Right hindlimb (tissue), 1 donor: Measurements from ENCODE around the gene NDUFC1.
A peak's percentile ranks its signal among the peaks of the same experiment; 100 is the strongest.
"Not testable (repeated sequence)": the region's sequence is repeated elsewhere in the genome, so short reads cannot be mapped to it uniquely, and the experiment has no call there.

Experiments used
- DNase-seq: peaks from one replicate; pipeline ENCODE4 v3.0.0-alpha.2; 2018

The NDUFC1 gene

GRCh38 chr4:139297001-139297410 is 5.3 kb downstream of the NDUFC1 start:
- DNase-seq, result no peak

DNA sequence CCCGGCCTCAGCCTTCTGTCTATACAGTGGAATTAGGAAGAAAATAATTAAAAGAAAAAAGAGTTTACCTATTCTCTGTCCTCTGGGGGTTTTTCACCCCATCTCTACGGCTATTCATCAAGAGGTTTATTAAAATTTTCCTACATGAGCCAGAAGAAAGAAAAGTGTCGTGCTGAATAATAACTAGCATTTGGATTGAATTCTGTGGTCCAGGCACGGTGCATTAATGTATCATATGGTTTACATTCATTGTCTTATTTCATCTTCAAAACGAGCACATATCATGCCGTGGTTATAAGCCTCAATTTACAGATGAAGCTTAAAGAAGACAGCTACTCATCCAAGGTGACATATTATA is 6.4 kb downstream of the NDUFC1 start:
- no peak for DNase-seq

DNA sequence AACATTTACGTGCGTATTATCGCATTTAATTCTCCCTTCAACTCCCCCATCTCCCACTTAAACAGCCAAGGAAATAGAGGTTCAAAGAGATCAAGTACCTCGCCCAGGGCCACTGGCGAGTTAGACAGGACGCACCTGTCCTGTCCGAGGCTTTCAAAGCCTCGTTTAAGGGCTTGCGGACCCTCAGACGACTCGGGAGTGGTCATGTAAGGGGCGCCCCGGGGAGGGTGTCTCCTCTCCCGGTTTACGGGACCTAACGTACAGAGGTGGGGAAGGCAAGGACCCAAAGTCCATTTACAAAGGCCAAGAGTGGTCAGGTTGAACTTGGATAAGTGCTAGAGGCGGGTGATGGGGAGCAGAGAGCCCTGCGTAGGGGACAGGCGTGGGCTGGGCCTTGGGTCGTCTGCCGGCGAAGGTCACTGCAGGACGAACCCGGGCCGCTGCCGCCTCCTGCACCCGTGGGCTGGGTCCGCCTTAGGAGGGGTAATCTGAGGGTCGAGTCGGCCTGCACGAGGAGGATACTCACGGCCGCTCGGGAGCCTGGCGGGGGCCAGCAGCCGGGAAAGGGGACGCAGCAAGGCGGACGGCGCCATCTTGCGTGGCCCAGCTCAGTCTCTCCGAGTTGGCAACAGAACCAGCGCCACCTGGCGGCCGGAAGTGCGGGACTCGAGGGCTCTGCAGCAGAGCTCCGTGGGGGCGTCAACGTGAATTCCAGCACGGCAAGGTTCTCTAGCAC is 6.9 kb downstream of the NDUFC1 start:
- DNase-seq, result peak; percentile 97

DNA sequence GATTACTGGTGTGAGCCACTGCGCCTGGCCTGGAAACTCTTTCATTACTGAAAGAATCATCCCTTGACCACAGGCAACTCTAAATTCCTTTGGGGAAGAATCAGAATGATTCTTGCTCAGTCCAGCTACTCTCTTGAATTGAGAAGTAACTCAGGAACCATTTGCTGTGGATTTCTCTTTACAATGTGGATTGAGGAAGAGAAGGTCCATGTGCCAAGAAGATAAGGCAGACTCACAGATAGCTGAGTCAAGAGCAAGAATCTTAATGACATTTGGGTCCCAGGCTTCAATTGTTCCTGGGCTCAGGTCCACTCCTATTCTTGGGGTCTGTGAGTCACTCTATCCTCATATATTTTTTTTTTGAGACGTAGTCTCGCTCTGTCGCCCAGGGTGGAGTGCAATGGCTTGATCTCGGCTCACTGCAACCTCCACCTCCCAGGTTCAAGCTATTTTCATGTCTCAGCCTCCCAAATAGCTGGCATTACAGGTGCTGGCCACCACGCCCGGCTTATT is 16.0 kb downstream of the NDUFC1 start:
- DNase-seq, result no peak

GRCh38 chr4:139282721-139283075 is 19.6 kb downstream of the NDUFC1 start:
- no peak for DNase-seq

GRCh38 chr4:139282065-139282720 is 20.1 kb downstream of the NDUFC1 start:
- no peak for DNase-seq

- peak; percentile 53 for DNase-seq
Measured at GRCh38 chr4:139279760-139280620, 22.3 kb downstream of the NDUFC1 start, which contains the start of gene MGARP. MGARP (minus strand) TSS chr4:139280225; CDS start chr4:139280158, 67 bp downstream.

DNA sequence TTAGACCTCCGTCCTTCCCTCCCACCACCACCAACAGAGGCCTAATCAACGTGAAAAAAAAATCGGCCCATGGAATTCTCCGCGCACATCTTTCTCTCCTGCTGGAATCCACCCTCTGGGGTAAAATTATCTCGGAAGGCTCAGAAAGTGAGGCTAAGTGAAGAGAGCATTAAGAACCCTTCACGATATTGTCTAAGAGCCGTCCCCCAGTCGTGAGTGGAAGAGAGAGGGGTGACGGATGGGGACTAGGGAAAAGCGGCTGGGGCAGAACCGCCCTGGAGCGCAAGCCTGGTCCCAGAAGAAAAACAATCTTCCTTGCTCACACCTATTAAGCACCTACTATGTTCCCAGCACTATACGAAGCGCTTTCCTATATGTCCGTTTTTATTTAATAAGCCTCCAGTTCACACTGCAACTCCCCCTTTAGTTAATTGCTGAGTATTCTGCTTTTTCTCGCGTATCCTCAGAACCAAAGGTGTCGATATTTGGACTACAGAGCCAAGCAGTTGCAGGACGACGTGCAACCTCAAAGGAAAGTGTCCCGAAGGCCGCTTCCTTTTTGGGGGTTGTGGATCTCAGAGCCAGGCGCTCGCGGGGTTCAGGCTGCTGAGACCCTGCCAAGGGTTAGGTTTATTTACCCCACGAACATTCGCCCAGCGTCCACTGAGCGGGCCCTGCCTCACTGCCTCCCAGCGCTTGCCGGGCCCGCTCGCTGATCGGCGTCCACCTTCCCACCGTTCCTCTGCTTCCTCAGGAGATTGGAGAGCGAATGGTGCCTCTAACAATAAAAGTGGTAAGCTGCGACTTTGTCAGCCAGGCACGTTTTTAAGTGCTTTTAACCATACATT is 23.1 kb downstream of the NDUFC1 start:
- DNase-seq, result peak; percentile 24

DNA sequence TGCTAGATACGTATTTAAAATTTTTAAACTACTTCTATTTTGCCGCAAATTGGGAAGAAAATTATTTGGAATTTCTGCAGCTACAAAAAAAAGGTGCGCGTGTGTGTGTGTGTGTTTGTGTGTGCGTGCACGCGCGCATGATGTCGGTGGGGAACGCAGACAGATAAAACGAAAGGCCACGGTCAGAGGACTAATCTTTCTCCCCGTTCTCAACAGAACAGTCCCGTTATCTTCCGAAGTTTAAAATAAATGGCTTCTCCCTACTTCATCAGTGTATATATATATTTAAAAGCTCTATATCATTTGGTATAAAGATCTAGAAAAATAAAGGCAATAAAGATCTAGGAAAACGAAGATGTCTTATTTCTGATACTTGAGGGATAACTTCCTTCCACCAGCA is 23.8 kb downstream of the NDUFC1 start:
- DNase-seq, result no peak

DNA sequence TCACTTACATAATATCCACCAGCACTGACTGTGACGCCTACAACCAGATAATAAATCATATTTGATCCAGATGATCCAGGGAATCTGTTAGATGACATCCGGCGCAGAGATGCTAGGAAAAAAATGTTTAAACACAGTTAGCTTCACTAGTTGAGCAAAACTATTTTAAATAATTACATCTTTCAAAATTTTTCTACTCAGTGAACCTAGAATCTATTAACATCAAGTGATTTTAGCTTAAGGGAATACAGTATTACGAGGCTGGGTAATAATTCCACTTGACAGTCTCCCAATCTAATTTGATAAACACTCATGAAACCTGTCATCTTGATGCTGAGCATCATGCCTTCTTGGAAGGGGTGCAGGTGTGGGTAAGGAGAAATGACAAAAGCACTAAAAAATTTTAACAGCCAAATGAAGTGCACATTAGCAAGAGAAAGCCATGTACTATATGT is 27.0 kb downstream of the NDUFC1 start:
- no peak for DNase-seq

DNA sequence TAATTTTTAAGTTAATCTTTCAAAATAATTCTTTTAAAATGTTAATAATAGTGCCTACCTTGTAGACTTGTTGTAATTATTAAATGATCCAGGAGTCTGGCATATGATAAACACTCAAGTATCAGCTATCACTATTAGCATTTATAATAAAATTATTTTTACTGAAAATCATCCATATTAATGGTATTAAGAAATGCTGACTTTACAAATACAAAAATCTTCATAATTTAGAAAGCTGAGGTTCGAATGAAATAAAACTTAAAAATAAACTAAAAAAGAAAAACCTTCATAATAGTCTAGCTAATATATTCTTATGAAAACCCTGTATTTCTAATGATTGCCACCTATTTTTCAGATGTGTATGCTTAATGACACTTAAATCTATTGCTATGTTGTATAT is 27.5 kb downstream of the NDUFC1 start:
- no peak for DNase-seq

DNA sequence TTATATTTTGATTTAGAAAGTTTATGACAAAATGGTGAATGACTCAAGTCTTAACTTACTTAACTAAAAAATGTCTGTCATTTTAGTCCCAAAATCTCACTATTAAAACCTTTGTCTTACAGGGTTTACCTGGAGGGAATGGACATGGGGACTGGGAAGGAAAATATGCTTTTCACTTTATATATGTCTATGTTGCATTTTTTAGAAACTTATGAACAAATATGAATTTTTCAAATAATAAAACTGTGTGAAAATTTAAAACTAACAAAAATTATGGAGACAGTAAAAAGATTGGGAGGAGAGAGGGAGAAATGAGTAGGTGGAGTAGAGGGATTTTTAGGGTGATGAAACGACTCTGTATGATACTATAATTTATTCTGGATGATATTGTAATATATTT is 28.4 kb downstream of the NDUFC1 start:
- DNase-seq, result no peak

GRCh38 chr4:139267301-139267700 is 35.0 kb downstream of the NDUFC1 start:
- no peak for DNase-seq

DNA sequence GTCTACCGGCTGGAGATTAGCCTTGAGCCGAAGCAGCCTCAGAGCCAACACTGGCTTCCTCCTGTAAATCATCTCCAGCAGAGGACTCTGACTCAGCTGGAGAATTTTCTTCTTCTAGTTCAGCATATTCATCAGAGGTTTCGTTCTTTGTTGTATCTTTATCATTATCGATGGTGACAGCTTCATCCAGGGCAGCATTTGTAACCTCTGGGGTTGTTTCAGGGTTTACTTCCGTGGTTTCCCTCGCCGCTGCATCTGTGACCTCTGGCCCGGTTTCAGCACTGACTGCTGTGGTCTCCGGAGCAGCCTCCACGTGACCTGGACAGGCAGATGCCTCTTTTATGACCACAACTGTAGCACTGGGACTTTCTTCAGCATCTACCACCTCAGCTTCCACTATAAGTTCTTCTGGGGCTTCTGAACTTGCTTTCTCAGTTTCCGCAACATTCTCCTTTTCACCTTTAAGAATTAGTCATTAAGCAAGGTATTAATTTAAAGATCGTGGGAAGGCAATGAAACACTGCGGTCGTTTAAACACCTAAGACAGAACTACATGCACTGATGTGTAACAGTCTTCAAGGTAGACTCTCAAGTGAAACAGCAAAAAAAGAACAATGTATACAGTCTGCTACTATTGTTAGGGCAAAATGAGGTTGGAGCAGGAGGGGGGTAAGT is 35.6 kb downstream of the NDUFC1 start:
- peak; percentile 72 for DNase-seq

DNA sequence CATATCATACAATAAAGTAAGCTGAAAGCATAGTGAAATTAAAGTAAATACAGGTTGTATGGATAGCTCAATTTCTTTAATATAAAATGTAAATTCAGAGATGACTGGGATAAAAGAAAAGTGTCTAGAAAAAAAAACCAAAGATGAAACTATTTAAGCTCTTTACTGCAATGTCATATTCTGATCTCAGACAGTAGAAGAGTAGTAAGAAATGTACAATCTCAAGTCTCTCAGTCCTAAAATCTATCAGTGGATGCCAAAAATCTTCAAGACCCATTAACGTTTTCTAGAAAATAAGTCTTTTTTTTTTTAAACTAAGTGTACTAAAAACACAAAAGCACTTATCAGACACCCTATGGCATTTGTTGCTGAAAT is 36.1 kb downstream of the NDUFC1 start:
- DNase-seq, result no peak

DNA sequence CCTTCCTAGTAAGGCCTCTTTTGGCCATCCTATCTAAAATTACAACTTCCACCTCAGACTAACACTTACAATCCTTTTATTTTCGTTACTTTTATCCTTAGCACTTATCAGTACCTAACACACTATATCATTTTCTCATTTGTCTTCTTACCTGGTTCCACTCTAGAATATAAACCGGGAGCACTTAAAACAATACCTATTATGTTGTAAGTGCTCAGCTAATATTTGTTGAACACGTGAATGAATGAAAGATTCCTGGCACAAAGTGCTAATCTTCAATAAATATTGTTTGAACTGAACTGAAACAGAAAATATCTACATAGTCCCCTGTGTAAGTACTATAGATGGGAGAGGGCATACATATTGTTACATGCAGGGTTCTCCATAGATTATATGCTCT is 36.6 kb downstream of the NDUFC1 start:
- no peak for DNase-seq

DNA sequence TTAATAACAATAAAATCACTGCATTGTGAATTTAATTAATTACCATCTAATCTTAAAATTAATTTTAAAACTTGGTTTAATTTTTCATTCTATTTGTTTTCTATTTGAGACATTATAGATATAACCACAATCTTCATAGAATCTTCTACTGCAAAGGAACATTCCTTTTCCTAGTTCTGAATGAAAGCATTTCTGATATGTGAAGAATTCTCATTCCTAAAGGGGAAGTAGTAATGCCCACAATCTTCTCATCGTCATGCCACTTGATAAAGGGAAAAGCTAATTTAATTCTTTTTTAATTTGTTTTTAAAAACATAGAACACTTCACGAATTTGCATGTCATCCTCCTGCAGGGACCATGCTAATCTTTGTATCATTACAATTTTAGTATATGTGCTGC is 45.9 kb downstream of the NDUFC1 start:
- DNase-seq, result no peak

- DNase-seq, result not testable (repeated sequence)
Measured at GRCh38 chr4:139255581-139255980, 46.7 kb downstream of the NDUFC1 start.

DNA sequence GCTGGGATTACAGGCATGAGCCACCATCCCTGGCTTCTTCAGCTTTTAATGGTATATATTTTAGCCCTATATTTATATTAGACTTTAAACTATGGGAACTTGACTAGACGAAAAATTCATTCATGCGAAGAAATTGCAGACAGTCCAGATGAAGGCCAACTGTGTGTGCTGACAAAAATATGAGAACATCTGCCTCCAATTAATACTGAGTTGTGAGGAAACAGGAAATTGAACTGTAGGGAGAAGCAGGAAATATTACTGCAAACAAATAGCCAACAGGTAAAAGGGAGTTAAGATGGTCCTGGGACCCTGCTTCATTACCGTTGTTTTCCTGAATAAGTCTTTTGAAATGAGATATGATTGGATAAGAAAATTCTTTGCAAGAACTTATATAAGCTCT is 48.6 kb downstream of the NDUFC1 start:
- no peak for DNase-seq

DNA sequence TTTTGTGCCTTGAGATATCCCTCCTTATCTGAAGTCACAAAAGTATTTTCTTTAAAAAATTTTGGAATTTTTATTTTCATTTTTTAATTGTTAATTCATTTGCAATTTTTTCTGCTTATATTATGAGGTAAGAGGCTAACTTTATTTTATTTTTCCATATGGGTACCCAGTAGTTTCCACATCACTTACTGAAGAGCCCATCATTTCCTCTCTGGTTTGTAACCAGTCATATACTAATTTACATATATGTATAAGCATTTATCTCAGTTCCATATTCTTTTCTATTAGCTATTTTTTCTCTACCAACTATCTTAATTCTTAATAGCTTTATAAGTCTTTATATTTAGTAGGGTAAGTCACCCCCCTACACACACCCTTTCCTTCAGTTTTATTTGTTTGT is 49.2 kb downstream of the NDUFC1 start:
- no peak for DNase-seq

- no peak for DNase-seq
Measured at GRCh38 chr4:139247700-139248238, 54.5 kb downstream of the NDUFC1 start.

DNA sequence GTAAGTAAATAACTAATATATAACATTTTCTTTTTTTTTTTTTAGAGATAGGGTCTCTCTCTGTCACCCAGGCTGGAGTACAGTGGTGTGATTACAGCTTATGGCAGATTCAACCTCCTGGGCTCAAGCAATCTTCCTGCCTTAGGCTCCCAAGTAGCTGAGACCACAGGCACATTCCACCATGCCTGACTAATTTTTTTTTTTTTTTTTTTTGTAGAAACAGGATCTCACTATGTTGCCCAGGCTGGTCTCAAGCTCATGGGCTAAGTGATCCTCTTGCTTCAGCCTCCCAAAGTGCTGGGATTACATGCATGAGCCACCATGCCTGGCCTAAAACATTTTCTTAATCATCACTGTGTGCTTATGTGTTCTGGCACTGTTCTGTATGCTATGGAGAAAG is 55.0 kb downstream of the NDUFC1 start:
- DNase-seq, result no peak
